Transverse colon (tissue), 3 donors: ENCODE measurements around the gene LRRC75A.

Experiments used
- EP300 ChIP-seq: sonication (generic); formaldehyde crosslinking; IDR thresholded peaks from one replicate; pipeline ENCODE4 v1.6.1; 2017; ENCODE audit warnings: antibody characterized with exemption, low read depth
- TF ChIP-seq, protein P1 (sequence below), 5 experiments: fragments of 200-600 bp in 3 of 5; fragments of 450-650 bp in 2 of 5; sonication (generic) in 3 of 5; IDR thresholded peaks; 1 replicate in 2 of 5; 2 replicates in 3 of 5; pipeline ENCODE4 v1.5.1; 2016 to 2017; ENCODE audit warnings: antibody characterized with exemption in 5 of 5, inconsistent platforms in 3 of 5, mild to moderate bottlenecking in 2 of 5, moderate library complexity in 1 of 5

DNA sequence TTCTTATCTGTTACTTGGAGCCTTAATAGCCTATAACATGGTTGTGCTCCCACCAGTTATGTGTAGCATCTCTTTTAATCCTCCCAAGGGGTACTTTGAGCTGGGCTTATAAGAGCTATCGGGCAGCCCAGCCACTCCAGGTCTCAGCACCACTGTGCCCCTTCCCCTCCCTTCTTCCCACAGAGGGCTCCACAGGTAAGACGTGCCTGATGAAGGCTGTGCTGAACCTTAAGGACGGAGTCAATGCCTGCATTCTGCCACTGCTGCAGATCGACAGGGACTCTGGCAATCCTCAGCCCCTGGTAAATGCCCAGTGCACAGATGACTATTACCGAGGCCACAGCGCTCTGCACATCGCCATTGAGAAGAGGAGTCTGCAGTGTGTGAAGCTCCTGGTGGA is 69.6 kb downstream of the LRRC75A start:
- TF ChIP-seq, protein P1, sequence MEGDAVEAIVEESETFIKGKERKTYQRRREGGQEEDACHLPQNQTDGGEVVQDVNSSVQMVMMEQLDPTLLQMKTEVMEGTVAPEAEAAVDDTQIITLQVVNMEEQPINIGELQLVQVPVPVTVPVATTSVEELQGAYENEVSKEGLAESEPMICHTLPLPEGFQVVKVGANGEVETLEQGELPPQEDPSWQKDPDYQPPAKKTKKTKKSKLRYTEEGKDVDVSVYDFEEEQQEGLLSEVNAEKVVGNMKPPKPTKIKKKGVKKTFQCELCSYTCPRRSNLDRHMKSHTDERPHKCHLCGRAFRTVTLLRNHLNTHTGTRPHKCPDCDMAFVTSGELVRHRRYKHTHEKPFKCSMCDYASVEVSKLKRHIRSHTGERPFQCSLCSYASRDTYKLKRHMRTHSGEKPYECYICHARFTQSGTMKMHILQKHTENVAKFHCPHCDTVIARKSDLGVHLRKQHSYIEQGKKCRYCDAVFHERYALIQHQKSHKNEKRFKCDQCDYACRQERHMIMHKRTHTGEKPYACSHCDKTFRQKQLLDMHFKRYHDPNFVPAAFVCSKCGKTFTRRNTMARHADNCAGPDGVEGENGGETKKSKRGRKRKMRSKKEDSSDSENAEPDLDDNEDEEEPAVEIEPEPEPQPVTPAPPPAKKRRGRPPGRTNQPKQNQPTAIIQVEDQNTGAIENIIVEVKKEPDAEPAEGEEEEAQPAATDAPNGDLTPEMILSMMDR (IDR thresholded peaks at IDR 0.05) = no peak
- TF ChIP-seq EP300 = no peak
